K562 (cell line): ENCODE measurements around the gene UBE2O.

Source experiments
- FOXP1 ChIP-seq: sonication (generic); formaldehyde crosslinking; IDR thresholded peaks from 2 replicates; pipeline ENCODE4 v1.8.0; 2022; ENCODE audit warnings: mild to moderate bottlenecking, missing genetic modification reagents
- NFYB ChIP-seq: IDR thresholded peaks from 2 replicates; pipeline ENCODE4 v1.6.1; 2011; ENCODE audit warnings: mild to moderate bottlenecking, moderate library complexity; ENCODE audit not compliant: insufficient read length; ENCODE audit errors: extremely low read depth
- POU5F1 ChIP-seq: fragments of 150-350 bp; IDR thresholded peaks from 2 replicates; pipeline ENCODE4 v1.6.1; 2014; ENCODE audit warnings: borderline replicate concordance, low read length, low read depth, mild to moderate bottlenecking; ENCODE audit not compliant: partially characterized antibody
- RNF219 ChIP-seq: fragments of 250-450 bp; sonication (Bioruptor Pico); IDR thresholded peaks from 2 replicates; pipeline ENCODE4 v1.5.0; 2022; ENCODE audit warnings: mild to moderate bottlenecking
- USF2 ChIP-seq: sonication (generic); formaldehyde crosslinking; IDR thresholded peaks from 2 replicates; pipeline ENCODE4 v1.5.0; 2020; ENCODE audit warnings: missing genetic modification reagents
- ZKSCAN3 ChIP-seq: fragments of 250-450 bp; sonication (Bioruptor Pico); IDR thresholded peaks from 2 replicates; pipeline ENCODE4 v1.4.0; 2020

GRCh38 chr17:76371656-76372628 lies 81.0 kb downstream of the UBE2O start:
- TF ChIP-seq USF2 (CRISPR knock-in tag) (no peak), RNF219 (CRISPR knock-in tag) (no peak), FOXP1 (CRISPR knock-in tag) (no peak), POU5F1 (no peak), NFYB (no peak), ZKSCAN3 (CRISPR knock-in tag) (no peak)
